GM23248 (cell line): ENCODE measurements around the gene ADGRV1.

Source experiments
- EZH2 ChIP-seq: fragments of 200-600 bp; sonication (generic); IDR thresholded peaks from 2 replicates; pipeline ENCODE4 v1.6.1; 2018; ENCODE audit warnings: antibody characterized with exemption, mild to moderate bottlenecking; ENCODE audit not compliant: insufficient read depth, poor library complexity, severe bottlenecking
- EZH2phosphoT487 ChIP-seq: fragments of 200-600 bp; sonication (generic); IDR thresholded peaks from 2 replicates; pipeline ENCODE4 v1.6.1; 2018; ENCODE audit warnings: antibody characterized with exemption, moderate library complexity, mild to moderate bottlenecking, low read depth; ENCODE audit not compliant: insufficient read depth

GRCh38 chr5:90843443-90843842 is 284.8 kb downstream of the ADGRV1 start:
- TF ChIP-seq EZH2 (no peak), EZH2phosphoT487 (no peak)
